LNCAP (cell line): ENCODE measurements around the gene UNC119.

Experiments used
- TF ChIP-seq, protein P1 (sequence below): fragments of 450-650 bp; IDR thresholded peaks from 2 replicates; pipeline ENCODE4 v1.5.1; 2017; ENCODE audit warnings: mild to moderate bottlenecking

UNC119 gene

DNA sequence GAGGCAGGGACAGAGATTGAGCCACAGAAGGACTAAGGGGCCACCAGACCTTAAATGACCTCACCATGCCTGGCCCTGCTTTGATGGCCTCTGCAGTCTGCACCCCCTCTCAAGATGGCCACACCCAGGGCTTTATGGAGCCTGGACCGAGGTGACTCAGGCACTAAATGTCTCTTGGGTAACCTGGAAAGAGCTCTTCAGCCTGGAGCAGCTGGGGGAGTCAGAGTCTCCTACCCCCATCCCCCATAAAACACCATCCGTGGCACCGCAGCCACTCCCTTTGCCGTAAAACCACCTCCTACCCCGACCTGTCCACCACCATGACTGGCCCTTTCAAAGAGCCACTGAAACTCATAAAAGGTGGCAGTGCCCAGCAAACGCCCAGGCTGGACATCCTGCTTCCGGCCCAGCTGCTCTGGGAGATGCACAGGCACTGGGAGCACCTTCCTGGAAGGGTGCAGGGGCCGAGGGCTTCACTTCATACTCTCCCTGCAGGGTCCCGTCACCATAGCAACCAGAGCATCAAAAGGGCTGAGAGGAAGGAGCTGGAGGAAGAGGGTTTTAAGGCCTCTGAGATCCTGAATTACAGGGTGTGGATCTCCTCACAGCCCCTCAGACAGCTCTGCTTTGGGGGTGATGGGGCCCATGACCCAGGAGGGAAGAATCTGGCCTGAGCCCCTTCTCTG lies 24.0 kb downstream of the UNC119 start:
- TF ChIP-seq, protein P1, sequence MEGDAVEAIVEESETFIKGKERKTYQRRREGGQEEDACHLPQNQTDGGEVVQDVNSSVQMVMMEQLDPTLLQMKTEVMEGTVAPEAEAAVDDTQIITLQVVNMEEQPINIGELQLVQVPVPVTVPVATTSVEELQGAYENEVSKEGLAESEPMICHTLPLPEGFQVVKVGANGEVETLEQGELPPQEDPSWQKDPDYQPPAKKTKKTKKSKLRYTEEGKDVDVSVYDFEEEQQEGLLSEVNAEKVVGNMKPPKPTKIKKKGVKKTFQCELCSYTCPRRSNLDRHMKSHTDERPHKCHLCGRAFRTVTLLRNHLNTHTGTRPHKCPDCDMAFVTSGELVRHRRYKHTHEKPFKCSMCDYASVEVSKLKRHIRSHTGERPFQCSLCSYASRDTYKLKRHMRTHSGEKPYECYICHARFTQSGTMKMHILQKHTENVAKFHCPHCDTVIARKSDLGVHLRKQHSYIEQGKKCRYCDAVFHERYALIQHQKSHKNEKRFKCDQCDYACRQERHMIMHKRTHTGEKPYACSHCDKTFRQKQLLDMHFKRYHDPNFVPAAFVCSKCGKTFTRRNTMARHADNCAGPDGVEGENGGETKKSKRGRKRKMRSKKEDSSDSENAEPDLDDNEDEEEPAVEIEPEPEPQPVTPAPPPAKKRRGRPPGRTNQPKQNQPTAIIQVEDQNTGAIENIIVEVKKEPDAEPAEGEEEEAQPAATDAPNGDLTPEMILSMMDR: no peak

DNA sequence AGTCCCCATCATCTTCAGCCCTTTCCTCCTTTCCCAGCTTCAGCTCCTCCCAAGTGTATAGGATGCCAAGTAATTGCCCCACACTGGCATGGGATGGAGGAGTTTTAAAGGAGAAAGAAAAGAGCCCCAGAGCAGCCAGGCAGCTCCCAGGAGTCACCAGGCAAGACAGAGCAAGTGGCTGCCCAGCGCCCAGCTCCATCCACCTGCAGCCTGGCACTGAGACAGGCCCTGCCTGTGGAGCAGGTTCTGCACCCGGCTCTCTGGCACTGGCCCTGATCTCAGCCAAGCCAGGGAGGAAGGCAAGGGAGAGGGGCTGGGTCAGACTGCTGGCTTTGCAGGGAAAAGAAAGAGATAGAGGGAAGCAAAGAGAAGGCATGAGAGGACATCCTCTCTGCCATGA lies 24.6 kb downstream of the UNC119 start:
- TF ChIP-seq, protein P1: no peak

DNA sequence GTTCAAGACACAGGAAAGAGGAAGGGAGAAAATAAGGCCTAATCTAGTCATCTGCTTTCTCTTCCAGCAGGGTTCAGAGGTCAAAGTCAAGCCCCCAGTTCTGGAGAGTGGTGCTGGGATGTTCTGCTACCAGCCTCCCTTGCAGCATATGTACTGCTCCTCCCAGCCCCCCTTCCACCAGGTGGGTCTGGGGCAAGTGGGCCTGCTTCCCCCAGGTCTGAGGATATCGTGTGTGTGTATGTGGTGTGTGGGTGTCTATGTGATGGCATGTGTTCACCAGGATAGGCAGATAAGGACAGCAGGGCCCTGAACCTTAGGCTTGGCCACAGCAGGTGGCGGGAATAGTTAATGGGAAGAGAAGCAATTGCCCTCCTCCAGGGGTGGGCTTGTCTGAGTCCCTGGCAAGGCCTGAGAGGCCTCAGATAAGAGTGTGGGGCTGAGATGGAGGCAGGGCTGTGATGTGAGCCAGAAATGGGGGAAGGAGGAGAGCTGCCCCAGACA lies 25.2 kb downstream of the UNC119 start:
- TF ChIP-seq, protein P1: no peak

DNA sequence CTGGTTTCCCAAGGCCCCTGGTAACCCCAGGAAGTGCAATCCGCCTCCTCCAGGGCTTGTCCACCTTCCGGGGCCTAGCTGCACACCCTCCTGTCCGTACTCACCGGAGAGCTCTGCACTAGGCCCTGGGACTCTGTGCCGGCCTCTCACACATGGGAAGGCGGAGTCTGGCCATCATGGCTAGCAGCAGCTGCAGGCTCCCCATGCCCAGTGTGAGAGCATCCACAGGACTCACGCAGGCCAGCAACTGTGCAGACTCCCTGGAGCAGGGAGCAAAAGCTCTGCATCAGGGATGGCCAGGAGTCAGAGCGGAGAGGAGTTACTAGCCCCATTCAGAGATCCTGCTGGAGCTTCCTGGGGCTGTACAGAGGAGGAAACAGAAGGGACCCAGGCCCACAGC lies 26.0 kb downstream of the UNC119 start:
- TF ChIP-seq, protein P1: no peak

DNA sequence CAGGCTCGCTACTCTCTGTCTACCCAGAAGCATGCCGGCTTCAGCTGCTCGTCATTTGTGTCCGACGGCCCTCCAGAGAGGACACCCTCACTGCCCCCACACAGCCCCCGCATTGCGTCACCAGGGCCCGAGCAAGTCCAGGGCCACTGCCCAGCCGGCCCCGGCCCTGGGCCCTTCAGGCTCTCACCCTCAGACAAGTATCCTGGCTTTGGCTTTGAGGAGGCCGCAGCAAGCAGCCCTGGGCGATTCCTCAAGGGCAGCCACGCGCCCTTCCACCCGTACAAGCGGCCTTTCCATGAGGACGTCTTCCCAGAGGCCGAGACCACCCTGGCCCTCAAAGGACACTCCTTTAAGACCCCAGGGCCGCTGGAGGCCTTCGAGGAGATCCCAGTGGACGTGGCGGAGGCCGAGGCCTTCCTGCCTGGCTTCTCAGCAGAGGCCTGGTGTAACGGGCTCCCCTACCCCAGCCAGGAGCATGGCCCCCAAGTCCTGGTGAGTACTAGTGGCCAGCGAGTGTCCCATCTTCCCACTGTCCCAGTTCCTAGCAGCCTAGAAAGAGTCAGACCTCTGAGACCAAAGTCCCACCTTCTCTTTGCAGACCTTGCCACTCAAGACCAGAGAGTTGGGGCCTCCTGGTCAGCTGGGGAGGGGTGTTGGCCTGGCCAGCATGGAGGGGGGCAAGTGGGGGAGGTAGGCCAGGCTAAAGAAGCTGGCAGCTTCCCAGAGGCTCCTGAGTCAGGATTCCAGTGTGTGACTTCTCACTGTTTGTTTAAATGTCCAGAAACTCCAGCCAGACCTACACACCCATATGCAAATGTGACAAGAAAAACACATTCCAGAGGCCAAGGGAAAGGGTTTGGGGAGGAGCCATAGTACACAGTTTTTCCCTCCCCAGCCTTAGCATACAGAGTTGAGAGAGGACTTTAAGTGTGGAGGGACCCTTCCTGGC lies 27.7 kb downstream of the UNC119 start:
- TF ChIP-seq, protein P1: no peak

DNA sequence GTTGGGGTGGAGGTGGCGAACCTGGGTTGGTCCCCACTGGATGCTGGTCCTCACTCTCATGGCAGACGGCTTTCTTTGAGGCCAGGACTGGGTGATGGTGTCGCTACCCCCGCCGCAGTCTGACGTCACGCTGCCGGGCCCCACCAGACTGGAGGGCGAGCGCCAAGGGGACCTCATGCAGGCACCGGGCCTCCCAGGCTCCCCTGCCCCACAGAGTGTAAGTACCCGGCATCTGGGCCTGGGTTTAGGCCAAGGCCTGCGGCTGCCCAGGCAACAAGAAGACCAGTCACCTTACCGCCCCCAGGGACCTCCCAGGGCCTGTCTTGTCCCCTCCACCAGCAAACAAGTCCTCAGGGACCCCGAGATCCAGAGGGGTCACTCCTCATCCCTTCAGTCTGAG lies 28.5 kb downstream of the UNC119 start:
- TF ChIP-seq, protein P1: no peak

DNA sequence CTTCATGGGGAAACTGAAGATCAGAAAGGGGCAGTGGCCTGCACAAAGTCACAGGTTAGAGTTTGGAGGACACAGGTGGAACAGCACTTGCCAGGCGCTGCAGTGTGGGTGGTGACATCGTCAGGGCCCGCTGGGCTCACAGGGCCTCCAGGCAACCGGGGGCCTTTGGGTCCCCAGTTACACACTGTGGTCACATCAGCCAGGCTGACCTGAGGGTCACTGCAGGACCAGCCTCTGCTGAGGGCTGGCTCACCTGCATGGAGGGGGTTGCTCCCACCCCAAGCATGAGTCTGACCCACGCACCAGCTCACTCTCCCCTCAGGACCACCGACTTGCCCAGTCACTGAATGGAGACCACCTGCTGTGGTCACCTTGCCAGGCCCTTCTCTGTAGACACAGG lies 29.2 kb downstream of the UNC119 start:
- TF ChIP-seq, protein P1: no peak
